Fibroblast of skin of right biceps (primary cell): ENCODE measurements around the gene ZNF609.
"Not testable (repeated sequence)": the region's sequence is repeated elsewhere in the genome, so short reads cannot be mapped to it uniquely, and the experiment has no call there.

Source experiments
- DNase-seq: peaks from one replicate; pipeline ENCODE4 v3.0.0-alpha.2; 2013

The ZNF609 gene

GRCh38 chr15:64459066-64459781, 1.2 kb upstream of the ZNF609 start:
- DNase-seq: no peak

GRCh38 chr15:64460724-64461720, 644 bp downstream of the ZNF609 start:
- DNase-seq: peak; percentile 84

- peak; percentile 25 for DNase-seq
These were observed 1.4 kb downstream of the ZNF609 start for GRCh38 chr15:64461721-64462162.

- DNase-seq: no peak
These were observed 2.1 kb downstream of the ZNF609 start for GRCh38 chr15:64462492-64462891.

- DNase-seq: peak; percentile 12
These were observed 4.1 kb downstream of the ZNF609 start for GRCh38 chr15:64464276-64465005.

GRCh38 chr15:64466408-64467141, 6.2 kb downstream of the ZNF609 start:
- no peak for DNase-seq

- no peak for DNase-seq
These were observed 11.8 kb downstream of the ZNF609 start for GRCh38 chr15:64472161-64472560.

- DNase-seq: no peak
These were observed 14.5 kb downstream of the ZNF609 start for GRCh38 chr15:64474846-64475245.

- DNase-seq: no peak
These were observed 16.2 kb downstream of the ZNF609 start for GRCh38 chr15:64476550-64476949.

- DNase-seq: no peak
These were observed 18.5 kb downstream of the ZNF609 start for GRCh38 chr15:64478863-64479262.

GRCh38 chr15:64480891-64481290, 20.5 kb downstream of the ZNF609 start:
- no peak for DNase-seq

- DNase-seq: no peak
These were observed 23.4 kb downstream of the ZNF609 start for GRCh38 chr15:64483749-64484148.

GRCh38 chr15:64485796-64486195, 25.4 kb downstream of the ZNF609 start:
- no peak for DNase-seq

- DNase-seq: no peak
These were observed 30.4 kb downstream of the ZNF609 start for GRCh38 chr15:64490598-64491259.

GRCh38 chr15:64493641-64494040, 33.3 kb downstream of the ZNF609 start:
- DNase-seq: no peak

- DNase-seq: not testable (repeated sequence)
These were observed 35.6 kb downstream of the ZNF609 start for GRCh38 chr15:64495968-64496367.

GRCh38 chr15:64500695-64501395, 40.5 kb downstream of the ZNF609 start:
- no peak for DNase-seq

GRCh38 chr15:64501396-64501715, 41.0 kb downstream of the ZNF609 start:
- no peak for DNase-seq

GRCh38 chr15:64502151-64502550, 41.8 kb downstream of the ZNF609 start:
- no peak for DNase-seq

GRCh38 chr15:64502551-64502950, 42.2 kb downstream of the ZNF609 start:
- peak; percentile 26 for DNase-seq

GRCh38 chr15:64503197-64503596, 42.8 kb downstream of the ZNF609 start:
- DNase-seq: peak; percentile 72
